Cardiac fibroblast (primary cell): Measurements from ENCODE around the gene APOL6.
A peak's percentile ranks its signal among the peaks of the same experiment; 100 is the strongest.

ENCODE experiments used
- DNase-seq, 2 donors: peaks; one replicate each; pipeline versions ENCODE4 v3.0.0 to v3.0.0-alpha.2; 2010; ENCODE audit warnings: low read depth in 2 of 2
- H3K4me3 ChIP-seq, 2 donors: replicated peaks in 1 of 2; 1 replicate in 1 of 2; 2 replicates in 1 of 2; pipeline ENCODE4 v1.5.1; 2011; ENCODE audit warnings: low read depth in 2 of 2, low read length in 2 of 2, mild to moderate bottlenecking in 2 of 2, moderate library complexity in 1 of 2
- TF ChIP-seq, protein P1 (sequence below): IDR thresholded peaks from one replicate; pipeline ENCODE4 v1.5.1; 2011; ENCODE audit warnings: low read depth, mild to moderate bottlenecking, low read length, inconsistent platforms

APOL6 gene

DNA sequence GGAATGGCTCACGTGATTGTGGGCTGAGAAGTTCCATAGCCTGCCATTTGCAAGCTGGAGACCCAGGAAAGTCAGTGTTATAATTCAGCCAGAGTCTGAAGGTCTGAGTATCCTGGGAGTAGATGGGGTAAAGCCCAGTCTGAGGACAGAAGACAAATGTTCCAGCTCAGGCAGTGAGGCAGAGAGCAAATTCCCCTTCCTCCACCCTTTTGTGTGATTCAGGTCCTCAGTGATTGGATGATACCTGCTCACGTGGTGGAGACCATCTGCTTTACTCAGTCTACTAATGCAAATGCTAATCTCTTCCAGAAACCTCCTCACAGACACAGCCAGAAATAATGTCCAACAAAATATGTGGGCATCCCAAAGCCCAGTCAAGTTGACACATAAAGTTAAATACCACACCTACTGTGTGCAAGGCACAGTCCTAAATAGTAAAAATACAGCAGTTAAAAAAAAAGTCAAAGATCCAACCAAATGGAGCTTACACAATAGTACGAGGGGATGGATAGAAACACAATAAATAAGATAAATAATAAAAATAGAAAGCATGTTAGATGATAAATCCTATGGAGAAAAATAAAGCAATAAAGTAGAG lies 13.2 kb upstream of the APOL6 start:
- DNase-seq = peak in 1 of 2 donors; percentile 27
- H3K4me3 ChIP-seq = no peak overlapping the region
- TF ChIP-seq, protein P1, sequence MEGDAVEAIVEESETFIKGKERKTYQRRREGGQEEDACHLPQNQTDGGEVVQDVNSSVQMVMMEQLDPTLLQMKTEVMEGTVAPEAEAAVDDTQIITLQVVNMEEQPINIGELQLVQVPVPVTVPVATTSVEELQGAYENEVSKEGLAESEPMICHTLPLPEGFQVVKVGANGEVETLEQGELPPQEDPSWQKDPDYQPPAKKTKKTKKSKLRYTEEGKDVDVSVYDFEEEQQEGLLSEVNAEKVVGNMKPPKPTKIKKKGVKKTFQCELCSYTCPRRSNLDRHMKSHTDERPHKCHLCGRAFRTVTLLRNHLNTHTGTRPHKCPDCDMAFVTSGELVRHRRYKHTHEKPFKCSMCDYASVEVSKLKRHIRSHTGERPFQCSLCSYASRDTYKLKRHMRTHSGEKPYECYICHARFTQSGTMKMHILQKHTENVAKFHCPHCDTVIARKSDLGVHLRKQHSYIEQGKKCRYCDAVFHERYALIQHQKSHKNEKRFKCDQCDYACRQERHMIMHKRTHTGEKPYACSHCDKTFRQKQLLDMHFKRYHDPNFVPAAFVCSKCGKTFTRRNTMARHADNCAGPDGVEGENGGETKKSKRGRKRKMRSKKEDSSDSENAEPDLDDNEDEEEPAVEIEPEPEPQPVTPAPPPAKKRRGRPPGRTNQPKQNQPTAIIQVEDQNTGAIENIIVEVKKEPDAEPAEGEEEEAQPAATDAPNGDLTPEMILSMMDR = no peak

DNA sequence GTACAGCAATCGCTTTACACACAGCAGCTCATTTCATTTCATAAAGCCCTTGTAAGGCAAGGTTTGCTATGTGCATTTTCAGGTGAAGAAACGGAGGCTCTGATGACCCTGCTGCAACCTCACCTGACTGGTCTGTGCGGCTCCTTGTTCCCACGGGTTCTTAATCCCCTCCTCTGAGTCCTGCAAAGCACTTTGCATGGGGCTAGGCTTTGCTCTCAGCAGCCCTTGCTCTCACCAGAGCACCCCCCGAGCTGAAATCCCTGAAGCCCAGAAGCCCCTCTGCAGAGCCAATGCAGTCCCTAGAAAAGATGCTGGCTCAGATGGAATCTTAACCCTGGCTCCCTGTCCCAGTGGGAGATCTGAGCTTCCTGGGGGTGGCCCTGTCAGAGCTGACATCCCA lies 11.0 kb upstream of the APOL6 start:
- TF ChIP-seq, protein P1 = no peak
- no peak for DNase-seq
- H3K4me3 ChIP-seq = no peak overlapping the region

DNA sequence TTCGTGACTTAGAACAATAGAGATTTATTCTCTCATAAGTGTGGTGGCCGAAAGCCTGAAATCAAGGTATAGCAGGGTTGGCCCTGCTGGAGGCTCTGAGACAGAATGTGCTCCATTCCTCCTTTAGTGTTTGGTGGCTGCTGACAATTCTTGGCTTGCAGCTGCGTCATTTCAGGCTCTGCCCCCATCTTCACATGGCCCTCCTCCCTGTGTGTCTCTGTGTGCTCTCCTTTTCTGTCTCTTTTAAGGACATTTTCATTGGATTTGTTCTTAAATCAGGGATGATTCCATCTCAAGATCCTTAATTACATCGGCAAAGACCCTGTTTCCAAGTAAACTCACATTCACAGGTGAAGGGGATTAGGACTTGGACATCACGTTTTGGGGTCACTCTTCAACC lies 10.2 kb upstream of the APOL6 start:
- H3K4me3 ChIP-seq = no peak overlapping the region
- TF ChIP-seq, protein P1 = no peak

DNA sequence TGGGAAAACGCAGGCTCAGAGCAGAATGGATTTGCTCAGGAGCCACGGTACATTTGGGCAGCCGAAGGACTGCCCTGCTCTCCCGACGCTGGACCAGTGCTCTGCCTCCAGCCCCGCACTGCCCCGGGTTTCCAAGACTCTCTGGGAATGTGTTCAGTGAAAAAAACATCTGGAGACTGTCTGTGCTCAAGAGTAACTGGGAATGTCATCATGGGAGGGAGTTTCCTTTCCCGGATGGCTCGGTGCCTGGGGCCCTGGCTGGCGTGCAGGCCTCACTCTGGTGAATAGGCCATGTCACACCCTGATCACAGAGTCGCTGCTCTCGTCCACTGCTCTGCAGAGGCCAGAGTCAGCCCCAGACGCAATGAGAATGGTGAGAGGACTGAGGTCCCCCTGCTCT lies 9.8 kb upstream of the APOL6 start:
- TF ChIP-seq, protein P1 = no peak
- no peak overlapping the region for H3K4me3 ChIP-seq
- DNase-seq = peak; percentile 76 to 91

More for the DNA sequence above, 10.2 kb upstream of the APOL6 start:
- peak; percentile 38 to 46 for DNase-seq

DNA sequence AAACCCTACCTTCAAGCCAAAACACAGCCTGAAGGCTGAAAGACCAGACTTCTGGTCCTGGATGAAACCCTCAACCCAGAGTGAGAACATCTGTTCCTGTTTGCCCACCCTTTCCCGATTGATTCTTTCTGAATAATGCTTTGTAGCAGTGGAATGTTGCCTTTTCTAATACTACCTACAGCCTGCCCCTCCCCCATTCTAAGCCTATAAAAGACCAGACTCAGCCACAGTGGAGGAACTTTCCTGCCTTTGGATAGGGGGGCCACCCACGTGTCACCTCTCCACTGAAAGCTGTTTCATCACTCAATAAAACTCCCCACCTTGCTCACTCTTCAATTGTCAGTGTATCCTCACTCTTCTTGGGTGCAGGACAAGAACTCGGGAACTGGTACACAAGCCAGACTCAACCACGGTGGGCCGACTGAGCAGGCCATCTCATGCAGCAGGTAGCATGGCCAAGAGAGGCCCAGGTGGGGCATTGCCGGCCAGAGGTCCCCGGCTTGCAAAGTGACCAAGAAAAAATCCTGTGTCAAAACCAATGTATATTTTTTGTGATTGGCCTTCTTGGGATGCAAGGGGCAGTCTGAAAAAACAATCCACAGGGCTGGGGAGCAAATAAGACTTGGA lies 6.6 kb upstream of the APOL6 start:
- no peak for DNase-seq
- TF ChIP-seq, protein P1 = no peak
- no peak overlapping the region for H3K4me3 ChIP-seq

DNA sequence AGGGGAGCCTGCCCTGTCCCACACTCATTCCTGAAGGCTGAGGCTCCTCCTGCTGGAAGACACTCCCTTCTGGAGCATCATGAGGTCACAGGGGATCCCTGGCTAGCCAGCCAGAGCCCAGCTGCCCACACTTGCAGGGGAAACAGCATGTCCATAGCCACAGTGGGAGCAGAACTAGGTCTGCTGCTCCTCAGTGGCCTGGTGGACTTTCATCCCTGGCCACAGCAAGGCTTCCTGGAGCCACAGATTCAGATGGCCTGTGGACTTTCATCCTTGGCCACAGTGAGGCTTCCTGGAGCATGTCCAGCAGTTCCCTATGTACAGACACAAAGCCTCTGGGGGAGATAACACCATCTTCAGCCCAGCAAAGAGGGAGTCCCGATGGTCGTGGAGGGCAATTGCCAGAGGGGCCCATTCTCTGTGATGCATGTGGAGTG lies 5.9 kb upstream of the APOL6 start:
- no peak overlapping the region for H3K4me3 ChIP-seq
- peak in 1 of 2 donors; percentile 41 for DNase-seq
- TF ChIP-seq, protein P1 = no peak
